ENCODE data around the gene OTOG.

OTOG gene

GRCh38 chr11:17564687-17565042, 17.6 kb downstream of the OTOG start:
- peak; percentile 10 for TF ChIP-seq CTCF (IDR thresholded peaks at IDR 0.05; ENCODE audit: insufficient read depth, low read depth, low read length, missing control alignments)
- H3K4me3 ChIP-seq (ENCODE audit: low read length) = no peak overlapping the region
- no peak for DNase-seq (ENCODE audit: low read depth)

- no peak overlapping the region for H3K4me3 ChIP-seq (ENCODE audit: low read length)
- TF ChIP-seq CTCF (IDR thresholded peaks at IDR 0.05; ENCODE audit: insufficient read depth, low read depth, low read length, missing control alignments) = no peak
- DNase-seq (ENCODE audit: low read depth) = no peak
Observed at GRCh38 chr11:17568944-17569343, 21.9 kb downstream of the OTOG start.

GRCh38 chr11:17570034-17570433, 23.0 kb downstream of the OTOG start:
- TF ChIP-seq CTCF (IDR thresholded peaks at IDR 0.05; ENCODE audit: insufficient read depth, low read depth, low read length, missing control alignments) = no peak
- DNase-seq (ENCODE audit: low read depth) = no peak
- H3K4me3 ChIP-seq (ENCODE audit: low read length) = no peak overlapping the region

GRCh38 chr11:17571431-17572358, 24.6 kb downstream of the OTOG start:
- no peak for DNase-seq (ENCODE audit: low read depth)
- no peak overlapping the region for H3K4me3 ChIP-seq (ENCODE audit: low read length)
- no peak for TF ChIP-seq CTCF (IDR thresholded peaks at IDR 0.05; ENCODE audit: insufficient read depth, low read depth, low read length, missing control alignments)

GRCh38 chr11:17572359-17572690, 25.3 kb downstream of the OTOG start:
- no peak for DNase-seq (ENCODE audit: low read depth)
- no peak for TF ChIP-seq CTCF (IDR thresholded peaks at IDR 0.05; ENCODE audit: insufficient read depth, low read depth, low read length, missing control alignments)
- H3K4me3 ChIP-seq (ENCODE audit: low read length) = no peak overlapping the region

- DNase-seq (ENCODE audit: low read depth) = no peak
- no peak for TF ChIP-seq CTCF (IDR thresholded peaks at IDR 0.05; ENCODE audit: insufficient read depth, low read depth, low read length, missing control alignments)
- H3K4me3 ChIP-seq (ENCODE audit: low read length) = no peak overlapping the region
Observed at GRCh38 chr11:17572791-17573460, 25.9 kb downstream of the OTOG start.
